GM12873 (cell line): ENCODE results near the gene GPR85.

Source experiments
- TF ChIP-seq, protein P1 (sequence below): IDR thresholded peaks from 2 replicates; pipeline ENCODE4 v1.5.1; 2012; ENCODE audit warnings: low read depth, mild to moderate bottlenecking, moderate library complexity, low read length, control low read depth; ENCODE audit not compliant: insufficient read depth; ENCODE audit errors: missing control alignments

Gene GPR85

DNA sequence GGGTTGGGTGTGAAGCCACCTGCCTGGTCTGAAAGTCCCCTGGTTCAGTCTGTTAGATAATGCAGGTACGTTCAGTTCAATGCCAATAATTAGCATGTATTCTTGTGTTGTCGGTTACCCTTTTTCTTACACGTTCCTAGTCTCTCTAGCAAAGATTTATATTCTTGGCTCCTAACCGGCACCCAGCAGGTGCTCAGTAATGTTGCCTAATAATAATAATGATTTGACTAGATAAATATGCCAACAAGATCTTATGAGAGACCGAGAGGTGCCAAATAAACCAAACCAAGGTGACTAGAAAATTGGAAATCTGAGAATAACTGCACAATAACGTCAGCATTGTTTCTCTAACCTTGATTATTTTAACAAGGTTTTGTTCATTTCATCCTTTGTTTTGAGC lies 32.8 kb upstream of the GPR85 start:
- TF ChIP-seq, protein P1, sequence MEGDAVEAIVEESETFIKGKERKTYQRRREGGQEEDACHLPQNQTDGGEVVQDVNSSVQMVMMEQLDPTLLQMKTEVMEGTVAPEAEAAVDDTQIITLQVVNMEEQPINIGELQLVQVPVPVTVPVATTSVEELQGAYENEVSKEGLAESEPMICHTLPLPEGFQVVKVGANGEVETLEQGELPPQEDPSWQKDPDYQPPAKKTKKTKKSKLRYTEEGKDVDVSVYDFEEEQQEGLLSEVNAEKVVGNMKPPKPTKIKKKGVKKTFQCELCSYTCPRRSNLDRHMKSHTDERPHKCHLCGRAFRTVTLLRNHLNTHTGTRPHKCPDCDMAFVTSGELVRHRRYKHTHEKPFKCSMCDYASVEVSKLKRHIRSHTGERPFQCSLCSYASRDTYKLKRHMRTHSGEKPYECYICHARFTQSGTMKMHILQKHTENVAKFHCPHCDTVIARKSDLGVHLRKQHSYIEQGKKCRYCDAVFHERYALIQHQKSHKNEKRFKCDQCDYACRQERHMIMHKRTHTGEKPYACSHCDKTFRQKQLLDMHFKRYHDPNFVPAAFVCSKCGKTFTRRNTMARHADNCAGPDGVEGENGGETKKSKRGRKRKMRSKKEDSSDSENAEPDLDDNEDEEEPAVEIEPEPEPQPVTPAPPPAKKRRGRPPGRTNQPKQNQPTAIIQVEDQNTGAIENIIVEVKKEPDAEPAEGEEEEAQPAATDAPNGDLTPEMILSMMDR = no peak

DNA sequence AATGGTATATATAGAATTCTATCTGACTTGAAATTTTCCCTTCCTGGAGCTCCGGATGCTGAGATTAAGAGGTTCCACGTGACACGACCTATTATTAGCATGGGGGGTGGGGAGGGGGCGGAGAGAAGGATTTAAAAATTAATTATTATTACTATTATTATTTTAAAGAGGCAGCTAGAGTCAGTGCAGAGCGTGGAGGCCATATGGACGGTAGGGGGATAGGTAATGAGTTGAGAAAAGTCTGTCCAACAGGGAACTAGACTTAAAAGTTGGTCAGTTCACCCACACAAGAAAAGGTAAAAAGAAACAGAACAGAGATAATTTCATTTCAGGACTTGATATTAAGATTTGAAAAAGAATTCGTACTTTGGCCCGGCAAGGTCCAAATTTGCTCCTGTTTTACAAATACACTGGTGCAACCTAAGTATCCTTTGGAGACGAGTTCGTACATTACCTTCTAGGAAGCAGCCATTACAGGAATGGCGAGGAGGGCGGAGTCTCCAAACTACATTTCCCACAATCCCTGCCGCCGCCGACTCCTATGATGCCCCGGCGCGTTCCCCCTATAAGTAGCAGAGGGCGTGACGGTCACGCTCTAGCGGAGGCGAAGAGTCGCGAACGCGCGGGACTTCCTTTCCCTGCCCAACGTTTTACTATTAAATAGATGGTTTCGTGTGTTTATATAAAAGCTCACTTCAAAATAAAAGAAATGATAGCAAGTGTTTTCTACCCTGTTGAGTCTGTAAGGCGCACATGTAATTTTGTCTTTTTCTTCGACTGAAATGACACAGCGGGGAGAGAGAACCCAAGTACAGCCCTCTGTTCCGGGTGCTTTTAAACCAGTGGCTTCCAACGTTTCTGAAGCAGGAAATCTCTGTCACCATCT lies 31.7 kb upstream of the GPR85 start, which contains the start of gene SMIM30:
TSS of gene SMIM30 (minus strand) at position 481 of the 886 bp plus-strand sequence. CDS start 976 bp downstream, outside the sequence.
- TF ChIP-seq, protein P1 = no peak

DNA sequence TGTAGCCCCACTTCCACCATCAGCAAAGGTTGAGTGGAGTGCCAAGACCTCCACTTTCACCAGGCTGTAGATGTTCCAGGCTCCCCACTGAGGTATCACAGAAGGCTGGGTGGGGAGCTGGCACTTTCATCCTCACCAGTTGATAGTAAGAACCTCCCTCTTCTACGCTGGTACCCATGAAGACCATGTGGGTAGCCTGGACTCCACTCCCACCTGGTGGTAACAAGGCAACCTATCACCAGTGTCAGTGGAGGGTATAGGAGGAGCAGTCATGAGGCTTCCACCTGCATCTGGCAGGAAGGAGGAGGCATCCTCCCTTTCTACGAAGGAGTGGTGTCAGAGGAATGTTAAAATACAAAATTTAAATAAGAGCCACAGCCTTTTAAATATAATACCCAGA lies 27.3 kb upstream of the GPR85 start:
- TF ChIP-seq, protein P1 = peak; percentile 42

DNA sequence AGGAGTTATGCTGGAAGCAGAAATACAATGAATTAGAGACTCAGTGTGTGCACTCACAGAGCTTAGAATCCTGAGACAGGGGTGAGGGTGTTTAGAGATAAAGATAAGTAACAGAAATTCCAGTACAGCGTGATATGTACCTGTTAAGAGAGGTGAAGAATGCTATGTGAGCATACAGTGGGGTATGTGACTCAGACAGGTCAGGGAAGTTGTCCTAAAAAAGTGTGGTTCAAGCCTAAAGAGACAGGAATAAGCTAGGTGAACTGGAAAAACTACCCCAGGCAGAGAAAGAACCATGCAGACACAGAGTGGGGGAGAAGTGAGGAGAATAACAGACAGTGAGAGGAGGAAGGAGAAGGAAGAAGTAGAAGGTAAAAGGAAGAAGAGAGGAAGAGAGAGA lies 23.1 kb upstream of the GPR85 start:
- TF ChIP-seq, protein P1 = no peak

DNA sequence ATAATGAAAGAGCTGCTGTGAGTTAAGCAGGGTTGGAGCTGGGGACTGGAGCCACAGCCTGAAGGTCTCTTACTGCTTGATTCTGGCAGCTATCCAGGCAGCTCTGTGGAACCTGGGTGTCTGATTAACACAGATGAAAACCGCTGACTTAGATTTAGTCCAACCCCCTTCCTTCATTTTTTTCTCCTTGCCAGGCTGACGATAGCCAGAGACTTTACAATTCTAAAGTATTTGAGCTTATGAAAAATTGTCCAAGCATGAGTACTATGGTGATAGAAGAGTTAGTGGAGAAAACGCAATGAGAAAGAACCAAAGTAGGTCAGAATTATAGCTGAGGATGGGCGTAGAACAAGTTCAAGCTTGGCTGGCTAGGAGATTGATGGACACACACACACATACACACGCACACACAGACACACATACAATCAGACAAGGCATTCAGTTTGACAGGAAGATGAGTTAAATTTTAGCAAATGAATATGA lies 13.5 kb upstream of the GPR85 start:
- TF ChIP-seq, protein P1 = no peak

DNA sequence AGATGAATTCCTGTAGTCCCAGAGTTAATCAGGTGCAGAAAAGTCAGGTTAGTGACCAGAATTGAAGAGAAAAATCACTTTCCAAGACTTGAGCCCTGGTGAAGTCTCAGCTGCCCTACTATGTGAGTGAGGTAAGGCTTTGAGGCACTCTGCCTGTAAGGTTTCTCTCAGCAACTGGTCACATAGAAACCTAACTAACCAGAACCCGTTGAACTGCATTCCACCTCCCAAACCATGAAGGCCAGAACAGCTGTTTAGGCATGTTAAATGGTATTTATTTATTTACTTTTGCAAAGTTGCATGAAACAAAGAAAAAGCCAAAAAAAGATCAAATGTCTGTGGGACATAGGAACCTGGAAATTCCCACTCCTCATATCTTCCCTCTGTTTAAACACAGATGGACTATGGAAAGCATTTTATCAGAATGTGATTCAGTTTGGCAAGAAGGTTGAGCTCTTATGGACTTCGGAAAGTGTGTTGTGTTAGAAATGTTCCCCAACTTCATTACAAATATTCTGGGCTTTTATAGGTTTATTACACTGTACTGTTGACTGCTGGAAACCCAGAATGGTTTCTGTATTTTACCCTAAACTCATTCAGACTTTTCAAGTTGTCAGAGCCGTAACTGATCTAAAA lies 12.8 kb upstream of the GPR85 start:
- TF ChIP-seq, protein P1 = no peak
